NCI-H2227 treated with DMSO at 0.1 percent for 48 hours (cell line): Measurements from ENCODE around the gene EPSTI1.
"Not testable (repeated sequence)": the region's sequence is repeated elsewhere in the genome, so short reads cannot be mapped to it uniquely, and the experiment has no call there.

Experiments used
- DNase-seq: peaks from one replicate; lab custom pipeline; 2025; lab: John Stamatoyannopoulos, UW

Gene EPSTI1, protein sequence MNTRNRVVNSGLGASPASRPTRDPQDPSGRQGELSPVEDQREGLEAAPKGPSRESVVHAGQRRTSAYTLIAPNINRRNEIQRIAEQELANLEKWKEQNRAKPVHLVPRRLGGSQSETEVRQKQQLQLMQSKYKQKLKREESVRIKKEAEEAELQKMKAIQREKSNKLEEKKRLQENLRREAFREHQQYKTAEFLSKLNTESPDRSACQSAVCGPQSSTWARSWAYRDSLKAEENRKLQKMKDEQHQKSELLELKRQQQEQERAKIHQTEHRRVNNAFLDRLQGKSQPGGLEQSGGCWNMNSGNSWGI

DNA sequence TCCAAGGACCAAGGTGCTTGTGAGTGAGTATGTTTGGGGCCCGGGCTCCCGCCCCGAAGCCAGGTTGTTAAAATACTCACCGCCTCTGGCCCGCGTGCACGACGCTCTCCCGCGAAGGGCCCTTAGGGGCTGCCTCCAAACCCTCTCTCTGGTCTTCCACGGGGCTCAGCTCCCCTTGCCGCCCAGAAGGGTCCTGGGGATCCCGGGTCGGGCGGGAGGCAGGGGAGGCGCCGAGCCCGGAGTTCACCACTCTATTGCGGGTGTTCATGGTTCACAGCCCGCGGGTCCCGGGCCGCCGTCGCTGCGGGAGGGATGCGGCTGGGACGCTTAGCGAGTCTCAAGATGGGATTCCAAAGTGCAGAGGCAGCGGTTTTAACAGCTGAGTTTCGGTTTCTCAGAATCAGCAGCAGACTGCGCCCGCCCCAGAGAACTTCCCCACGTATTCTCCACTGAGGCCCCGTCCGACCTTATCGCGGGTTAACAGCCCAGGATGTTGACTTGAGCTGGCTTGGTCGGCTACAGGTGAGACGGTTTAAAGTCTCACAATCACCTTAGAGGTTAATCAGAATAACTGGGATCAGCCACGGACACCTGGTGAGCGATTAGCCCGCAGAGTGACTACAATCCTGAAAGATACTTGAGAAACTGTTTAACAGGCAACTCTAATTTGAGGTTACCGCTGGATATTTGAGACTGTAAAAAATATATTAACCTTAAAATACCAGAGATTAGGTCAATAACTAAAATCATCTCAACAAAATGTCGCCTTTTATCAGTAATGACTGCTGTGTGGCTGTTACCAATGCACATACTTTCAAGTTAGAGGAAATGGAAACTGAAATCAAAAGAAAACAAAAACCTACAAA lies at the start of gene EPSTI1:
Gene EPSTI1 (minus strand): TSS at position 344 of the 866 bp plus-strand sequence. CDS start 76 bp downstream, at position 268.
- DNase-seq = no peak

DNA sequence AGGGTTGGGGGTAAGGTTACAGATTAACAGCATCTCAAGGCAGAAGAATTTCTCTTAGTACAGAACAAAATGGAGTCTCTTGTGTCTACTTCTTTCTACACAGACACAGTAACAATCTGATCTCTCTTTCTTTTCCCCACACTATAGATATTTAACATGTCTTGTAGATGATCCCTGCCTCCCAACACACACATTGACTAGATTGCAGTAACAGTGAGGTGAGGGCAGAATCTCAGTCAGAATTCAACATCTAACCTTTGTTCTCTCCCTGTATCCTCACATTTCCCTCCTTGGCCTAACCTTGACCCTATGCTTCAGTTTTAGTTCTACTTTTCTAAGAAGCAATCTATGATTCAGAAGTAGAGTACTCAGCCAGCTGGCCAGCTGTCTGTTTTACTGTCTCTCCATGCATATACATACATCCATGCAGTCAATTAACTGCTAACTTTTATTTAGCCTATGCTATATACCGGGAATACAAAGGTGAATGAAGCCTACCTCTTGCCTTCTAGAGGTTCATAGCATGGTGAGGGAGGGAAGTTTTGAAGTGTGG lies 49.4 kb upstream of the EPSTI1 start:
- DNase-seq = no peak

DNA sequence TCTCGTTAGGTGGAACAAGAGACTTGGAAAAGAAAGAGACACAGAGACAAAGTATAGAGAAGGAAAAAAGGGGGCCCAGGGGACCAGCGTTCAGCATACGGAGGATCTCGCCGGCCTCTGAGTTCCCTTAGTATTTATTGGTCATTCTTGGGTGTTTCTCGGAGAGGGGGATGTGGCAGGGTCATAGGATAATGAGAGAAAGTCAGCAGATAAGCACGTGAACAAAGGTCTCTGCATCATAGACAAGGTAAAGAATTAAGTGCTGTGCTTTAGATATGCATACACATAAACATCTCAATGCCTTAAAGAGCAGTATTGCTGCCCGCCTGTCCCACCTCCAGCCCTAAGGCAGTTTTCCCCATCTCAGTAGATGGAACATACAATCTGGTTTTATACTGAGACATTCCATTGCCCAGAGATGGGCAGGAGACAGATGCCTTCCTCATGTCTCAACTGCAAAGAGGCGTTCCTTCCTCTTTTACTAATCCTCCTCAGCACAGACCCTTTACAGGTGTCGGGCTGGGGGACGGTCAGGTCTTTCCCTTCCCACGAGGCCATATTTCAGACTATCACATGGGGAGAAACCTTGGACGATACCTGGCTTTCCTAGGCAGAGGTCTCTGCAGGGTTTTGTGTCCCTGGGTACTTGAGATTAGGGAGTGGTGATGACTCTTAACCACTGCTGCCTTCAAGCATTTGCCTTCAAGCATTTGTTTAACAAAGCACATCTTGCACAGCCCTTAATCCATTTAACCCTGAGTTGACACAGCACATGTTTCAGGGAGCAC lies 48.7 kb upstream of the EPSTI1 start:
- not testable (repeated sequence) for DNase-seq

DNA sequence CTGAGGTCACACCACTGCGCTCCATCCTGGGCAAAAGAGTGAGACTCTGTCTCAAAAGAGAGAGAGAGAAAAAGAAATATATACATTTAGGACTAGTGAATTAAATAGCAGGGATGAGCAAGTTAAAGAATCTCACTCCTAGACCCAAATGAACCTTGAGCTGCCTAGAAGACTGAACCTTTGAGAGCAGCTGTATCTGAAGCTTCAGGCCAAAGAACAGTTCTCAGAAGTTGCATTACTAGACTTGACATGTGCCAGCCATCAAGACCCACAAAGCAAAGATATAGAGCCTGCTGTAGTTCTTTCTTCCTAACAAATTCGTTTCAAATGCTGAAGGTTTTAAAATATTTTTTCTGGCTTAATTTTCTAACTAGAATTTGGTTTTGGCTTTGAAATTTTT lies 47.9 kb upstream of the EPSTI1 start:
- DNase-seq = no peak

DNA sequence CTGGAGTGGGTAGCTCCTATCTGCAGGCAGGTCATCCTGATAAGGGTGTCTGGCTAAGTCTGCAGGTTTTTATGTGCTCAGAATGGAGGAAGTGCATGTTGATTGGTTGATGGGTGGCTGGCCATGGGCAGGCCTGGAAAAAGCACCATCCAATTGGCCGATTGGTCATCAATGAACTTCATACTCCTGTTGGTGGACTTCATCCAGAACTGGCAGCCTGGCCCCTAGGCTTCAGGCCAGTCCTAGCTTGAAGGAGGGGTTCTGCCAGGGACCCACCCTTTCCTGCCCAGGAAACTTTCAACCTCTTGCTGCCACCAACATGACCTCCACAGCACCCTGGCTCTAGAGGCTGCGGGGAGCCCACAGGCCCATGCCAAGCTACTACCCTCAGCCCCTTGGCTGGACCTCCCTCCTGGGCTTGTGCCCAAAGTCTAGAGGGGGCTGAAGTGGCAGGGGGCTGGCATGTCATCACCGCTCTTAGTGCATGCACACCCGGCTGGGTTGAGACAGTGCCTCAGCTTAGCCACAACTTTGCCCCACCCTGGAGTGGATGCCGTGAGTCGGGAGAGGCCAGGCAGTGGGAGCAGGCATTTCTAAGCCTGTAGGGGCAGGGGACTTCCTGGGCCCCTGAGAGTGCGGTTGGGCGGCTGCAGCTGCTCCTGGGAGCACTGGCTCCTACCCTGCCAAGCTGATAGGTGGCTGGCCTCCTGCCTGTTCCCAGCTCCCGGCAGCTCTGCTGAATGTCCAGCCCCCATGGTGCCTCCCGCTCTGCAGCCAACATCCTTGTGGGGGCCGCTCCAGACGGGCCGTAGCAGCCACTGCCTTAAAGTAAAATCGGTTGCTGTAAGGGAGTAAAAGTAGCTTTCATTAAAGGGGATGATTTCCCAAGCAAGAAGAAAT lies 44.6 kb upstream of the EPSTI1 start:
- DNase-seq = no peak

DNA sequence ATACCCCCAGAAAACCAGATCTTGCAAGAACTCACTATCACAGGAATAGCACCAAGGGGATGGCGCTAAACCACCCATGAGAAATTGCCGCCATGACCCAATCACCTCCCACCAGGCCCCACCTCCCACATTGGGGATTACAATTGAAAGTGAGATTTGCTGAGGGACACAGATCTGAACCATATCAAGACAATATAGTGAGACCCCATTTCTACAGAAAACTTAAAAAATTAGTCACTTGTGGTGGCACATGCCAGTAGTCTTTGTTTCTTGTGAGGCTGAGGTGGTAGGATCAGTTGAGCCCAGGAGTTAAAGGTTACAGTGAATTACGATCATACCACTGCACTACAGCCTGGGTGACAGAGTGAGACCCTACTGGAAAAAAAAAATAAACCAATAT lies 41.0 kb upstream of the EPSTI1 start:
- DNase-seq = no peak

DNA sequence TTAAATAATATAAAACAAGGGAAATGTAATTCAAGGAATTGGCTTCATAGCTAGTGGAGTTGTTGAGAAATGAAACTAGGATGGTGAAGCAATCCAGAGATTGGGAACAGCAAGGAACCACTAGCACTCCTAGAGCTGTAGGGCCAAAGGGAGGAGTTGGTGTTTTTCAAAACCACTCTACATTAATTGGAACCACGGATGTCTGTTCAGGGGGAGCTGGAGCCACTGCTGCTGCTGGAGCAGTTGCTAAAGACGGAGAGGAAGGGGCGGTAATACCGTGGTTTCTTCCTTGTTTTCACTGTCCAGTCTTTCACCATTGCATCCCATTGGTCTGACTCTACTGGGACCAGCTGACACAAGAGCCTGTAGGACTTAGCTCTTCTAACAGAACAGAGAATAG lies 39.8 kb upstream of the EPSTI1 start:
- no peak for DNase-seq

DNA sequence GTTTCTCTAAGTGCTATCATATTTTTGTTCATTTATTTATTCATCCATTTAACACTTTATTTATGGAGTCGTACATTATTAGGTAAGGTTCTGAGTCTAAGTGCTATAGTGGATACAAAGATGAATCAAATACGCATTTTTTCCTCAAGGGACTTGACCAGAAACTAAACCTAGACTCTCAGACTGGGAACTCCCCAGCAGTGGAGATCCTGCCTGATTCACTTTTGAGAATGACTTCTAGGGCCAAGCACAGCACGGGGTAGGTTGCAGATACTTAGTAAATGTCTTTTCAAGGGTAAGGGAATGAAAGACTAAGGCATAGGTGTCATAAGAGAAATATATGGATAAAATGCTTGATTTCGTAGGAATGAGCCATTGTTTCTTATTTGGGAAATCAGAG lies 38.5 kb upstream of the EPSTI1 start:
- DNase-seq = no peak

DNA sequence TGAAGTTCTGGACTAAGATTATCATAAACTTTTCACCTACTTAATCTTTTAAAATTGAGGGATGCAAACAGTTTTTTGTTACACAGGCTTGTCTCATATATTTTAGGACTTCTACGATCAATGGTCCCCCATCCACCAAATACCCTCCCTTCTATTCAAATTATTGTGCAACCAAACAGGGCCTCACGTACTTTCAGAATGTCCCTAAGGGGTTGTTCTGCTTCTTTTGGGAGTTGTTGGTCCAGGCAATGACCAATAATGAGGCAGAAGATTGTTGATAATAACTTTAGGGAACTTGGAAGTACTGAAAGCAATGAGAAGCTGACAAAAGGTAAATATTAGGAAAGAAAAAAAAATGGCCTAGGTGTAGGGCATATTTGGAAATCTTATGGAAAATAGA lies 34.2 kb upstream of the EPSTI1 start:
- DNase-seq = no peak

DNA sequence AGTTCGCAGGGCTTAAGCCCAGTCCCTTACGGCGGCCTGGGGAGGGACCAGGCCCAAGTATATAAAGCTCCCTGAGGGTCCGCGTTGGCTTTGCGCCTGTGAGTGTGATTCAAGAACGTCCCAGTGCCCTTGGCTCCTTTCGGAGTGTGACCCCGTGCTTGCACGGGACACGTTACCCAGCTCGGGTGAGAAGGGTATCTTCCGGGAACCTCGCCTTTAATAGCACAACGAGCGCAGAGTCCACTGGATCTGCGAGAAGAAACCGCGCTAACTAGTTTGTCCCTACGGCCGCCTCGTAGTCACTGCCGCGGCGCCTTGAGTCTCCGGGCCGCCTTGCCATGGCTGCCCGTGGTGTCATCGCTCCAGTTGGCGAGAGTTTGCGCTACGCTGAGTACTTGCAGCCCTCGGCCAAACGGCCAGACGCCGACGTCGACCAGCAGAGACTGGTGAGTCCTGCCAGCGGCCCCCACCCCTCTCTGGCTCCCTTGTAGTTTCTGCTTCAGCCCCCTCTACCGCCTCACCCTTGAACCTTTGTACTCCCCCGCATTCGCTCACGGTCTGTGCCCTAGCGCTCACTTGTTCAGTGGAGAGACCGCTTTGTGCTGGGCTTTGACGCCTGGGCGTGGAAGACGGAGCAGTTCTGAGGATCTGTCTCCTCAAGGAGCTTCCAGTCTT lies 31.4 kb upstream of the EPSTI1 start, which contains the start of gene DNAJC15:
Gene DNAJC15 (plus strand): TSS at position 298 of the 675 bp plus-strand sequence. CDS start 41 bp downstream, at position 339.
- DNase-seq = peak; percentile 74

DNA sequence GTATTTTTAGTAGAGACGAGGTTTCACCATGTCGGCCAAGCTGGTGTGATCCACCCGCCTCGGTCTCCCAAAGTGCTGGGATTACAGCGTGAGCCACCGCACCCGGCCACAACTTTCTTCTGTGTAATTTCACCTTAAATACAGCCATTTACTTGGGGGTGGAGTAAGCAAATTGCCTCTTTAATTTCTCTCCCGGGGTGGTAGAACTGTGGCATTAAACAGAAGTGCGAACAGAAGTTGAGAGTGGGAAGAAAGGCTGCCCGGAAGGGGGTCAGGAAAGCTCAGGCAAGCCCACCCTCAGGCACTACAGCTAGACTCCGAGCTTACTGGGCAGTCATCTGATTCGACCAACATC lies 30.9 kb upstream of the EPSTI1 start:
- DNase-seq = no peak

DNA sequence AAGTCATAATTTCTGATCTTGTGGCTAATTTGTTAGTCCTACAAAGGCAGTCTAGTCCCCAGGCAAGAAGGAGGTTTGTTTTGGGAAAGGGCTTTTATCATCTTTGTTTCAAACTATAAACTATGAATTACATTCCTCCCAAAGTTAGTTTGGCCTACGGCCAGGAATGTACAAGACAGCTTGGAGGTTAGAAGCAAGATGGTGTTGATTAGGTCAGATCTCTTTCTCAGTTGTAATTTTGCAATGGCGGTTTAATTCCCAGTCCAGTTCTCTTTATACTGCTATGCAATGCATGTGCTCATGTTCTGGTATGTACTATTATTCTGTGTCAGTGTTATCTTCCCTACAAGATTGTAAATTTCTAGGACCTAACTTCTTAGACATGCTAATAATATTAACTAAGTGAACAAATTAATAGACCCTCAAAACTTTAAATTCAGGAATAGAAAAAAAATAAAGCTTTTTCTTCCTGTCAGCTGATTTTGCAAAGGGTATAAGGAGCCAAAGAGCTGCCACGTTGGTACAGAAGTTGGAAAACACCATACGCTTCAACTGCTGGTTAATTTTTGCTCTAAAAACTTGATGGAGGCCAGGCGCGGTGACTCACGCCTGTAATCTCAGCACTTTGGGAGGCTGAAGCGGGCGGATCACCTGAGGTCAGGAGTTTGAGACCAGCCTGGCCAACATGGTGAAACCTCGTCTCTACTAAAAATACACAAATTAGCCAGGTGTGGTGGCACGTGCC lies 30.1 kb upstream of the EPSTI1 start:
- no peak for DNase-seq

DNA sequence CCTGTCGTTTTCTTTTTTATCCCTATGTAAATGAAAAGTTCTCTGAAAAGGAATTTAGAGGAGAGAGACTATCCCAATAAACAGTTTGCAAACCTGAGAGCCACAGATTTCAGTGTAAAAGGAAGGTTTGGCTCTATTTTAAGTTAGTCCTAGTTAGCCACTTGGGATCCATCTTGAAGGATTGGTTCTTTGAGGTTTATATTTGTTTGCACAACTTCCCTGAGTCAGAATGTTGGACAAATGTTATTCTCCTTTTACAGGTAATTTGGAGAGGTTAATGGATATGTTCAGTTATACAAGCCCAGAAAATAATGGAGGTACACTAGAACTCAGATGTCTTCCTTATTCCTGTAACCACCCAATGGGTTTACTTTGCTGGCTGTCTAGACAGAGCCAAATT lies 28.8 kb upstream of the EPSTI1 start:
- DNase-seq = no peak

DNA sequence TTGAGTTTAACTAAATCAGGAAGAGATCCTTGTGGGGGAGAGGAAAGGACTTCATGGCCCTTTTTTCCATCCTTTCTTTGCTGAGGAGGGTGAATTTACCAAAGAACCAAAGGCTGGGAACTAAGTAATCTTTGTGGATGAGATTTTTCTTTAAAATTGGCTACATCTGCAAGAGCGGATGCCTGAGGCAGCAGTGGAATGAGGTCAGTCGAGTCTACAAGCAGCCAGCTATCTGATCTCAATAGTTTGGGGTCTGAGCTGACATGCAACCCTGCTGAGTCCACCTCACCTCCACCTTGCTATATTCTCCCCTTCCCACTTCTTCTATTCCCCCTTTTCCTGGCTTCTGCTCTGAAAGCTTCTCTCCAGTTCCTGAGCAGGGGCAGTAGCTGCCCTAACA lies 27.8 kb upstream of the EPSTI1 start:
- DNase-seq = no peak

DNA sequence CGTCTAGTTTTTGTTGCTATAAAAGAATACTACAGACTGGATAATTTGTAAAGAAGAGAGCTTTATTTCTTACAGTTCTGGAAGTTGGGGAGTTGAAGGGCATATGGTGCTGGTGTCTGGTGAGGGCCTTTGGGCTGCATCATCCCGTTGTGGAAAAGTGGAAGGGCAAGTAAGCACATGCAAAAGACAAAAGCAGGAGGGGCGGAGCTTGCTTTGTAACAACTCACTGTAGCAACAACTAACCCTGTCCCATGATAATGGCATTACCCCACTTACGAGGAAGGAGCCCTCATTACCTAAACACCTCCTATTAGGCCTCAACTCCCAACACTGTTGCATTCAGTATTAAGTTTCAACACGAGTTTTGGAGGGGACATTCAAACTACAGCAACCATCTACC lies 24.2 kb upstream of the EPSTI1 start:
- DNase-seq = no peak

DNA sequence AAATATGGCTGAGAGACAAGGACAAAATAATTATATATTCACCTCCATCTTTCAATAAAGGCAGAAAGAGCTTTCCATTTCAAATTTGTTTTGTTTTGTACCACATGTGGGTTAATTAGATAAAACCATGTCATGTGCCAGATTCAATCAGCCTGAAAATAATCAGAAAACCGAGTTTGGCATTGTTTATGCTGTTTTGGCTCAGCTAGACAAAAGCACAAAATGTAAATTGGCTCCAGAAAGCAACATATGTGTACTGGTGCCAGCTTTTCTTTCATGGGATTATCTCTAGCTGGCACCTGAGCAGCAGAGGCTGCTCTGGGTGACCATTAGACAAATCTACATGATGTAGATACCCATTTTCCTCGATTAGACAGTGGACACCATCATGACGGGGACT lies 22.1 kb upstream of the EPSTI1 start:
- DNase-seq = no peak

DNA sequence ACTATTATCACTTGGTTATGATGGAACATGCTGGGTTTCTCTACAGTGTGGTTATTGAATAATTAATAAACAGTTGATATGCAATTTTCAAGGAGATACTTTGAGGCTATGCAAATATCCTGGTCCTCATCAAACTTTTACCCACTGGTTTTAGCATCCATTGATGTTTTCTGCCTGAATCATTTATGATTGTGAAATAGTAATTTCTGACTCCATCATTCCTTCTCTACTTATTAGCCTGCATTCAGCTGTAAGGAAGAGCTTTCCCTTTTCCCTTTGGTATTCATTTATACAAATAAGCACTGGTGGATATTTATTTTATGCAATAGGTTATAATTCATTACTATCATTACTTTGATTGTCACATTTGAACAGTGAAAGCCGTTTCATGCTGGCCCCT lies 17.5 kb upstream of the EPSTI1 start:
- DNase-seq = no peak

DNA sequence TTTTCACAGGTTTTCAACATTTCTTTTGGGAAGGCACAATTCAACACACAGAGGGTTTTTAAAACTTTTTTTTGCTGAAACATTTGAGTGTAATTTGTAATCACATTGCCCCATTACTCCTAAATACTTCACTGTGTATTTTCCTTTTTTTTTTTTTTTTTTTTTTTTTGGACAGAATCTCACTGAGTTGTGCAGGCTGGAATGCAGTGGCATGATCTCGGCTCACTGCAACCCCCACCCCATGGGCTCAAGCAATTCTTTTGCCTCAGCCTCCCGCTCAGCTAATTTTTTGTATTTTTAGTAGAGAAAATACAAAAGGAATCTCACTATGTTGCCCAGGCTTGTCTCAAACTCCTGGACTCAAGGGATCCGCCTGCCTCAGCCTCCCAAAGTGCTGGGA lies 16.6 kb upstream of the EPSTI1 start:
- no peak for DNase-seq

DNA sequence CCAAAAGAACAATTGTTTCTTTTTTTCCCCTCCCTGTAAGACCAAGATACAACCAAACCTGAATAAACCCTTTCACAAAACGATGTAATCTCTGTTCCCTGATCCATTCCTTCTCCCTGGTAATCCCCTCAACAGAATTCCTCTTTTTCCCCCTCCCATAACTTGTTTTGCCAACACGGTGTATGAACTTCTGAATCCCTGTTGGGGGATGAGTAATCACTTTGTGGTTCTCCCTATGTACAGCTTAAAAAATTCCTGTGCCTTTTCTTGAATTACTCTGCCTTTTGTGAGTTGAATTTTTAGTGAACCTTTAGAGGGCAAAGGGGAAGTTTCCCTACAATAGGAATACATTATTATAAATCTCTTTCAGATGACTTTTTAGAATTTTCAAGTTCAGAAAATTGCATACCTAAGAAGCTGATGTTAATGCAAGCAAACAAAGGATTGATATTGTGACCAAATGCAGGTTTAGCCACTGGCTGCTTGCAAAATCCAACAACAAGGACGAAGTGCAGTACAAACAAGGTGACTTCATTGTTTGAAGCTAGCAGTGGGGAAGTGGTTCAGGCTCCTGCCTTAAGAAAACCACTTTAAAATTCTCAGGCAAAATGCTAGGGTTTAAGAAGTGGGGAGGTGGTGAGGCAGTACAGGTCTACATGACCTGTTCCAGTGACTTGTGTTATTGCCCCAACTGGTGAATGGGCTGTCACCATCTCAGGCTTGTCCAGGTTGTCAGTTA lies 15.0 kb upstream of the EPSTI1 start:
- no peak for DNase-seq
